GM12891 (cell line): ENCODE data around the gene MRPL18. TPM values are rescaled to one million over a fixed set of nuclear protein-coding genes. Genes with fewer than 3 reads are reported as not detected.
A peak's percentile ranks its signal among the peaks of the same experiment; 100 is the strongest.
"Not testable (repeated sequence)": the region's sequence is repeated elsewhere in the genome, so short reads cannot be mapped to it uniquely, and the experiment has no call there.

ENCODE experiments used
- DNase-seq: peaks from one replicate; pipeline ENCODE4 v3.0.0; 2011; ENCODE audit warnings: low spot score; ENCODE audit not compliant: insufficient read length
- FAIRE-seq: peaks from 2 replicates; lab custom pipeline; 2011; peaks lifted over from hg19 to GRCh38; lab: Jason Lieb, UNC
- PAX5 ChIP-seq: IDR thresholded peaks from 2 replicates; pipeline ENCODE4 v1.6.1; 2011; ENCODE audit warnings: low read length, moderate library complexity, mild to moderate bottlenecking; ENCODE audit not compliant: insufficient read depth, severe bottlenecking
- POLR2A ChIP-seq: IDR thresholded peaks from 2 replicates; pipeline ENCODE4 v1.6.1; 2011; ENCODE audit warnings: low read depth, low read length, control low read depth
- POLR2AphosphoS5 ChIP-seq: IDR thresholded peaks from 2 replicates; pipeline ENCODE4 v1.6.1; 2011; ENCODE audit warnings: low read depth, low read length, control low read depth
- POU2F2 ChIP-seq: IDR thresholded peaks from 2 replicates; pipeline ENCODE4 v1.6.1; 2011; ENCODE audit warnings: low read depth, mild to moderate bottlenecking, control low read depth, low read length, moderate library complexity
- SPI1 ChIP-seq: IDR thresholded peaks from 2 replicates; pipeline ENCODE4 v1.6.1; 2011; ENCODE audit warnings: low read depth, low read length, control low read depth
- TAF1 ChIP-seq: IDR thresholded peaks from 2 replicates; pipeline ENCODE4 v1.6.1; 2011; ENCODE audit warnings: low read depth, low read length, control low read depth
- polyA plus RNA-seq: library from polyadenylated mRNA; unstranded; fragments of >200 nt; gene quantifications from one replicate; pipeline ENCODE4 v1.2.1, GENCODE V29; 2012; ENCODE audit warnings: low read depth, missing spikeins, inconsistent platforms; ENCODE audit not compliant: missing spikeins

The MRPL18 gene
- polyA plus RNA-seq: 49.0 TPM

DNA sequence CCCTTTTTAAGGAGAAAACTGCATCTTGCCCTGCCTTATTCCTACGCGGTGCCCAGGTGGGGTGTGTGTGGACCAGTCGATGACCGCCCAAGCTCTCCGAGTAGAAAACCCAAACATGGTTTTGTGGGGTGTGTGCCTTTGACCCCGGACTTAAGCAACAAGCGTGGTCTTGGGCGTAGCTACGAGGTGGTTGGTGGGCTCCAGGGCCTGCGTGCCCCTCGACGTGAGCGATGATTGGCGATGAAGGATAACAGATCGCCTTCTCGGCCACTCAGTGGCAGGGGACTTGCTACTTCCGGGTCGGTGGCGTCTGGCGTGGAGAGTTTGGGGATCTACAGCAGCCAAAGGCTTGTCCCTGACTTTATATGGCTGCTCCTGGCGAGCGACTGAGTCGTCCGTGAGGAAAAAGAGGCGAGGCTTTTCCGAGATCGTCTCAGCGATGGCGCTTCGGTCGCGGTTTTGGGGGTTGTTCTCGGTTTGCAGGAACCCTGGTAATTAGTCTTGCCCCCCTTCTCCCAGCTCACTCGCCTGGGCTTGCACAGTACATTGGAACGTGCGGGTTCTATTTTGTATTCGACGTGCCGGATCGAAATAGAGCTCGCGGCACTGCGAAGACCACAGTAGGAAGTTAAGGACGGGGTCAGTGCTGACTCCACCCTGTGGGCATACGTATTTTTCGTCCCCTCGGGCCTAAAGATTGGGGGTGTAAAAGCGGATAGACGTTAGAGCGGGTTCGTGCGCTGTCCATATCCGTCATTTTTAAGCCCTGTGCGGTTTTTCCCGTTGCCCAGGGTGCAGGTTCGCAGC, at the start of gene MRPL18:
MRPL18 (plus strand) TSS at position 319 of the 807 bp plus-strand sequence; CDS start at position 440, 121 bp downstream.
- TF ChIP-seq POLR2A (peak; percentile 67; the same call in 1 of the 2 replicates), POU2F2 (no peak), SPI1 (no peak), TAF1 (peak; percentile 54; the same call in 1 of the 2 replicates), POLR2AphosphoS5 (peak; percentile 77), PAX5 (no peak)
- FAIRE-seq (peak; percentile 97), DNase-seq (peak; percentile 74)

DNA sequence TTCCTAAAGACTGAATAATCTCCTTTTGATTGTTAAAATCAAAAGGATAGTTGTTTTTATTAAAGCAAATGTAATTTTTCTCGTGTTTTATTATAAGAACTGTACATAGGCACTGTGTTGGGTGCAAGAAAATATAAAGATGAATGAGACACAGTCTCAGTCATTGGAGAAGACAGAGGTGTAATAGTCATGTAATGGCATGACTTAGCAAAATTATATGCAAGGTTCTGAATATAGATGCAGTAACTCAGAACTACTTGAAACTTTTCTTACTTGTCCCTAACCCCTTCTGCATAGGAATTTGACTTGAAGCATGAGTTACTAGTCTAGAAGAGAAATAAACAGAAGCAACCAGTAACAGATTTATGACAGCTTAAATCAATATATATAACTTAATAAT, 48.1 kb upstream of the MRPL18 start:
- TF ChIP-seq PAX5 (no peak), POLR2A (no peak), POU2F2 (no peak), TAF1 (no peak), POLR2AphosphoS5 (no peak), SPI1 (no peak)
- DNase-seq (no peak), FAIRE-seq (no peak)

DNA sequence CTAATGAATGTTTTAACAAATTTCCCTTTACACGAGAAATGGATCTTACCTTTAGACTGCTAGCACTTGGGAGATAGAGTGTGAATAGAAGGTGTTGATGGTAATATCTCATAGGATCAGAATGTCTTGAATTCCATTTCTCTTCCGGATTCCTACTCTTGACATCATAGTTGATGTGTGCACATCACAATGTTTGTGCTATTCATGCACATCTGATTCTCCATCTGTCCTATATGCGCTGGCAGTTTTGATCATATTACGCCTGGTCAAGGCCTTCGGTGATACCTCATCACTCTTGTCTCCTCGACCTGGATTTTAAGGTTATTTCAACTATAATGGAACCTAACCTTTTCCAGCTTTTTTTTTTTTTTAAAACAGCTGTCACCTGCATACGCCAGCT, 45.2 kb upstream of the MRPL18 start:
- no peak for TF ChIP-seq POU2F2
- no peak for TF ChIP-seq POLR2A
- TF ChIP-seq PAX5: no peak
- TF ChIP-seq SPI1: no peak
- TF ChIP-seq POLR2AphosphoS5: no peak
- no peak for TF ChIP-seq TAF1
- DNase-seq: no peak
- no peak for FAIRE-seq

DNA sequence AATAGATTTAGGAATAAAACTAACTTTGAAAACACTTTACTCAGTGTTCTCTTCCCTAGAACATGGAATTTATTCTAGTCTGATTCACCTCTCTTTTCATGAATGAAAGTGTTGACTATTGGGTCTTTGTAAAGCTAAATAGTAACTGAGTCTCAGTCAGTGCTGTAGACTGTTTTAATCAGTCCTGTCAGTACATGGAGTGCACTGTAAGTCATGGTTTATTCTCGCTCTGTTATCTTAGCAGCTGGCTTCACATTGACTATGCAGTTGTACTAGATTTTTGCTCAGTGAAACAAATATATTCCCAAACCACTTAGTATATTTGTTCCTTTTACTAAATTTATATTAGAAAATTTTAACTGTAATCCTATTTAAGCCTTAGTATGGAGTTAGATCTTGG, 43.5 kb upstream of the MRPL18 start:
- FAIRE-seq (peak; percentile 23), DNase-seq (no peak)
- TF ChIP-seq TAF1 (no peak), POLR2AphosphoS5 (no peak), PAX5 (no peak), SPI1 (no peak), POU2F2 (no peak), POLR2A (no peak)

DNA sequence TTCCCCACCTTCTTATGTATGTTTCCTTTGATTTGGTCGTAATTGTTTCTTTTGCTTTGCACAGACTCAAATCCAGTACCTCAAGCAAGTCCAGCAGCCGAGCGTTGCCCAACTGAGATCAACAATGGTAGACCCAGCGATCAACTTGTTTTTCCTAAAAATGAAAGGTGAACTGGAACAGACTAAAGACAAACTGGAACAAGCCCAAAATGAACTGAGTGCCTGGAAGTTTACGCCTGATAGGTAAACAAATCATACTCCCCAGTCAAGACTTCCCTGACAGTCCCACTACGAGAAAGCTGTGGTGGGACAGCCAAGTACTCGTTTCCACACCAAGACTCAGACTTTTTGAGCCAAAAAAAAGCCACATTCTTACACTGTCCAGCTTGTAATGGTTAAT, 42.1 kb upstream of the MRPL18 start:
- peak; percentile 87 for FAIRE-seq
- DNase-seq: not testable (repeated sequence)

DNA sequence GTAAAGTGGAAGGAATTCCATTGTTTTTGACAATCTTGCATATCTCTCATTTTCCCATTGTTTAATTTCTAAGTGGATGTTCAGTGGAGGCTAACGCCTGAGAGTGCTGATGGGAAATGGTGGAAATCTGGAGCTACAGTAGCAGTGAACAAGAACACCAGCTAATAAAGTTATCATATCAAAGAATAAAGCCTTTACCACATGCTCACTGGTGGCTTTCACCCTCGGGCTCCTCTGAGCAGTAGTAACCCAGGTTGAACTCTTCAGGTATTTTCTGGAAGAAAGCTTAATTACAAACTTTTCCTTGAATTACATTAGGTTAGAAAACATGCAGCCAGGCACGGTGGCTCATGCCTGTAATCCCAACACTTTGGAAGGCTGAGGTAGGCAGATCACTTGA, 38.8 kb upstream of the MRPL18 start:
- FAIRE-seq: no peak

DNA sequence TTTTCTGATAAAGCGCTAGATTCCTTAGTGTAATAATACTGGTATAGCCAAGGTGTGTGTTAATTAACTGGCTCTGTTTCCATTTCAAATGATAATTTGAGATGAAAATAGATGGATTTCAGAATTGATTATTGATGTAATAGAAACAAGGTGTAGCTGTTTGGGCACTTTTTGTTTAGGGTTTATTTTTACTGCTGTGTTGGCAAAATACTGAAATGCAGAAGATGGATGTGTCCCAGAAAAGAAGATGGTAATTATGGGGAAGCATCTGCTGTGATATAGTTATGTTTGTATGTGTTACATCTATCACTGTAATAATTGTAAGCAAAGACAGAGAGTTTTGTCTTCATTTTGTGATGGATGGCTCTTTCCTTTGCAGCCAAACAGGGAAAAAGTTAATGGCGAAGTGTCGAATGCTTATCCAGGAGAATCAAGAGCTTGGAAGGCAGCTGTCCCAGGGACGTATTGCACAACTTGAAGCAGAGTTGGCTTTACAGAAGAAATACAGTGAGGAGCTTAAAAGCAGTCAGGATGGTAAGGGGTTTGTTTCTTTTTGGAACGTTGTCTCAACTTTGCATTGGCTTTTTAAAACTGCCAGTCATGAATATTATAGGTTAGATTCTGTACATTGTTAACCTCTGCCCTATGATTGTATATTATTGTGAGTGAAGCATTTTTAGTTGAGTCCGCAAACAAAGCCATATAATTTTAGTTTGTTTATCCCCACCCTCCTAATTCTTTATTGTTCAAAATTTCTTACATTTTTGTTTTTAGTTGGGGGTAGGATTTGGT, 37.0 kb upstream of the MRPL18 start:
- FAIRE-seq (no peak), DNase-seq (no peak)
- TF ChIP-seq POLR2A (no peak), SPI1 (no peak), POLR2AphosphoS5 (no peak; the same call in 1 of the 2 replicates), TAF1 (no peak), PAX5 (no peak), POU2F2 (no peak)

More for the DNA sequence above, 38.8 kb upstream of the MRPL18 start:
- no peak for DNase-seq
- no peak for TF ChIP-seq PAX5
- no peak for TF ChIP-seq TAF1
- TF ChIP-seq SPI1: no peak
- no peak for TF ChIP-seq POLR2AphosphoS5
- TF ChIP-seq POU2F2: no peak
- TF ChIP-seq POLR2A: no peak

DNA sequence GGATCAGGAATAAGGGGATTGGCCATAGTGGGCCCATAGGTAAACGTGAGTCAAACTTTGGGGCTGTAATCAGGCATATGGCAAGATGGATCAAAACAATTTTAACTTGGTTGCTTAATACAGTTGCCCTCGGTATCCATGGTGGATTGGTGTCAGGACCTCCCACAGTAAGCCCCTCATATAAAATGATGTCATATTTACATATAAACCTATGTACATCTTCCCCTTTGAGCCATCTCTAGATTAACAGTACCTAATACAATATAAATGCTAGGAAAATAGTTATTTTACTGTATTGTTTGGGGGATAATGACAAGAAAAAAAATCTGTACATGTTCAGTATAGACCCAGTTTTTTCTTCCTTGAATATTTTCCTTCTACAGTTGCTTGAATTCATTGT, 35.9 kb upstream of the MRPL18 start:
- TF ChIP-seq TAF1: no peak
- TF ChIP-seq POU2F2: no peak
- TF ChIP-seq POLR2AphosphoS5: no peak
- no peak for TF ChIP-seq PAX5
- no peak for TF ChIP-seq POLR2A
- no peak for TF ChIP-seq SPI1
- FAIRE-seq (no peak), DNase-seq (no peak)

DNA sequence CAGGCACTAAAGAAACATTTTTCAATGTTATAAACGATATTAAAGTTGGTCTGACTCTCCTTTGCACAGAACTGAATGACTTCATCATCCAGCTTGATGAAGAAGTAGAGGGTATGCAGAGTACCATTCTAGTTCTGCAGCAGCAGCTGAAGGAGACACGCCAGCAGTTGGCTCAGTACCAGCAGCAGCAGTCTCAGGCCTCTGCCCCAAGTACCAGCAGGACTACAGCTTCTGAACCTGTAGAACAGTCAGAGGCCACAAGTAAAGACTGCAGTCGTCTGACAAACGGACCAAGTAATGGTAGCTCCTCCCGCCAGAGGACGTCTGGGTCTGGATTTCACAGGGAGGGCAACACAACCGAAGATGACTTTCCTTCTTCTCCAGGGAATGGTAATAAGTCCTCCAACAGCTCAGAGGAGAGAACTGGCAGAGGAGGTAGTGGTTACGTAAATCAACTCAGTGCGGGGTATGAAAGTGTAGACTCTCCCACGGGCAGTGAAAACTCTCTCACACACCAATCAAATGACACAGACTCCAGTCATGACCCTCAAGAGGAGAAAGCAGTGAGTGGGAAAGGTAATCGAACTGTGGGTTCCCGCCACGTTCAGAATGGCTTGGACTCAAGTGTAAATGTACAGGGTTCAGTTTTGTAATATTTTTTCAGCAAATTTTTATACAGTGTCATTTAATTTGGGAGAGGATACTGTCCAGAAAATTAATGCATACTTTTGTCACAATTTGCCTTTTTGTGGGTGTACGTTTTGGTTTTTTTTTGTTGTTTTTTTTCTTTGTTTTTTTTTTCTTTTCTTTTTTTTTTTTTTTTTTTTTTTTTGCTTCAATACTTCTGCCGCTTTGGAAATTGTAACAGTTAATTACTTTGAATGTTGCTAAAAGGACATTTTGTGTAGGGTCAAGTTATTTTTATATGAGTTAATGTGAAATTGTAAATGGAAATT, 35.0 kb upstream of the MRPL18 start:
- DNase-seq (no peak), FAIRE-seq (no peak)
- TF ChIP-seq TAF1 (no peak), POLR2AphosphoS5 (peak; percentile 51; the same call in 1 of the 2 replicates)

DNA sequence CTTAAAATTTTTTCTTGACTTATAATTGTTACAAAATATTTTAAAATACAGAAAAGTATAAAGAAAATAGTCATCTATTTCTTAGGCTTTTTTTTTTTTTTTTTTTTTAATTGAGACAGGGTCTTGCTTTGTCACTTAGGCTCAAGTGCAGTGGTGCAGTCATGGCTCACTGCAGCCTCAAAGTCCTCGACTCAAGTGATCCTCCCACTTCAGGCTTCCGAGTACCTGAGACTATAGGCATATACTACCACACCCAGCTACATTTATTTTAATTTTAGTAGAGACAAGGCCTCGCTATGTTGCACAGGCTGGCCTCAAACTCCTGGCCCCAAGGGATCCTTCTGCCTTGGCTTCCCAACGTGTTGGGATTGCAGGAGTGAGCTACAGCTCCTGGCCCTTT, 33.8 kb upstream of the MRPL18 start:
- FAIRE-seq: no peak
- DNase-seq: no peak
- TF ChIP-seq POLR2AphosphoS5 (no peak), POU2F2 (no peak), SPI1 (no peak)
